ENCODE data around the gene CACNA1S.

- TF ChIP-seq POLR2A (IDR thresholded peaks at IDR 0.05) = no peak
- no peak for TF ChIP-seq CTCF (IDR thresholded peaks at IDR 0.05)
Measured at GRCh38 chr1:201113451-201114244, 1.4 kb upstream of the CACNA1S start.
